Measurements from ENCODE around the gene GSAP. TPM values are rescaled to one million over a fixed set of nuclear protein-coding genes. Genes with fewer than 3 reads are reported as not detected.

Gene GSAP
- total RNA-seq, 1 experiment from 2014 or later, result 1.3 TPM

GRCh38 chr7:77315182-77315591 is 101.0 kb downstream of the GSAP start:
- Histone ChIP-seq H4K20me1 (ENCODE audit: insufficient read depth, low read depth, low read length) (no peaks in the 10 kb centered on the region), H3K27me3 (ENCODE audit: low read length) (no peaks in the 10 kb centered on the region)

GRCh38 chr7:77313876-77314480 is 102.2 kb downstream of the GSAP start:
- no peak for DNase-seq
- no peaks in the 10 kb centered on the region for H3K36me3 ChIP-seq (ENCODE audit: insufficient read depth, low read length)
- H3K9ac ChIP-seq (ENCODE audit: low read length), result no peak overlapping the region
- no peaks in the 10 kb centered on the region for H4K20me1 ChIP-seq (ENCODE audit: insufficient read depth, low read depth, low read length)
- no peak overlapping the region for H3K4me2 ChIP-seq (ENCODE audit: low read depth, low read length, poor library complexity, severe bottlenecking)
- H3K27ac ChIP-seq (ENCODE audit: low read length), result no peak overlapping the region
- H3K27me3 ChIP-seq (ENCODE audit: low read length), result no peaks in the 10 kb centered on the region
- no peaks in the 10 kb centered on the region for H3K9me2 ChIP-seq (replicated peaks; ENCODE audit: insufficient read depth, low read length)
- no peak overlapping the region for H3K4me3 ChIP-seq (ENCODE audit: low read length)
- H3K4me1 ChIP-seq (ENCODE audit: low read length), result peaks cover 49% of the 10 kb centered on the region
- no peaks in the 10 kb centered on the region for H3K79me2 ChIP-seq (ENCODE audit: low read length)
- H2AFZ ChIP-seq (ENCODE audit: low read length), result no peak overlapping the region
- no peaks in the 10 kb centered on the region for H3K9me3 ChIP-seq (ENCODE audit: low read length)

More at GRCh38 chr7:77315182-77315591, 101.0 kb downstream of the GSAP start:
- Histone ChIP-seq H2AFZ (ENCODE audit: low read length) (no peak overlapping the region), H3K9ac (ENCODE audit: low read length) (no peak overlapping the region), H3K4me1 (ENCODE audit: low read length) (peaks cover 37% of the 10 kb centered on the region), H3K79me2 (ENCODE audit: low read length) (no peaks in the 10 kb centered on the region), H3K36me3 (ENCODE audit: insufficient read depth, low read length) (no peaks in the 10 kb centered on the region), H3K4me3 (ENCODE audit: low read length) (no peak overlapping the region), H3K27ac (ENCODE audit: low read length) (no peak overlapping the region), H3K9me2 (replicated peaks; ENCODE audit: insufficient read depth, low read length) (no peaks in the 10 kb centered on the region), H3K9me3 (ENCODE audit: low read length) (no peaks in the 10 kb centered on the region), H3K4me2 (ENCODE audit: low read depth, low read length, poor library complexity, severe bottlenecking) (no peak overlapping the region)
- DNase-seq, result no peak

- H3K9me3 ChIP-seq (ENCODE audit: low read length), result no peaks in the 10 kb centered on the region
- no peaks in the 10 kb centered on the region for H3K27me3 ChIP-seq (ENCODE audit: low read length)
- no peak overlapping the region for H3K27ac ChIP-seq (ENCODE audit: low read length)
- peaks cover 58% of the 10 kb centered on the region for H3K4me1 ChIP-seq (ENCODE audit: low read length)
- H4K20me1 ChIP-seq (ENCODE audit: insufficient read depth, low read depth, low read length), result no peaks in the 10 kb centered on the region
- no peak overlapping the region for H3K4me3 ChIP-seq (ENCODE audit: low read length)
- H3K4me2 ChIP-seq (ENCODE audit: low read depth, low read length, poor library complexity, severe bottlenecking), result no peak overlapping the region
- no peak overlapping the region for H3K9ac ChIP-seq (ENCODE audit: low read length)
- no peaks in the 10 kb centered on the region for H3K36me3 ChIP-seq (ENCODE audit: insufficient read depth, low read length)
- H3K79me2 ChIP-seq (ENCODE audit: low read length), result no peaks in the 10 kb centered on the region
- H3K9me2 ChIP-seq (replicated peaks; ENCODE audit: insufficient read depth, low read length), result no peaks in the 10 kb centered on the region
- H2AFZ ChIP-seq (ENCODE audit: low read length), result no peak overlapping the region
- DNase-seq, result no peak
Observed at GRCh38 chr7:77313085-77313484, 103.1 kb downstream of the GSAP start.

- Histone ChIP-seq H2AFZ (ENCODE audit: low read length) (no peak overlapping the region), H3K4me2 (ENCODE audit: low read depth, low read length, poor library complexity, severe bottlenecking) (peak overlapping the region; percentile 39), H3K27me3 (ENCODE audit: low read length) (no peaks in the 10 kb centered on the region), H4K20me1 (ENCODE audit: insufficient read depth, low read depth, low read length) (no peaks in the 10 kb centered on the region), H3K4me3 (ENCODE audit: low read length) (no peak overlapping the region), H3K9ac (ENCODE audit: low read length) (no peak overlapping the region), H3K4me1 (ENCODE audit: low read length) (peaks cover 63% of the 10 kb centered on the region), H3K9me2 (replicated peaks; ENCODE audit: insufficient read depth, low read length) (no peaks in the 10 kb centered on the region), H3K79me2 (ENCODE audit: low read length) (no peaks in the 10 kb centered on the region), H3K36me3 (ENCODE audit: insufficient read depth, low read length) (no peaks in the 10 kb centered on the region), H3K9me3 (ENCODE audit: low read length) (no peaks in the 10 kb centered on the region), H3K27ac (ENCODE audit: low read length) (peak overlapping the region; percentile 76)
- DNase-seq, result peak; percentile 61
Observed at GRCh38 chr7:77310982-77311381, 105.2 kb downstream of the GSAP start.

GRCh38 chr7:77309714-77310220 is 106.4 kb downstream of the GSAP start:
- Histone ChIP-seq H3K4me2 (ENCODE audit: low read depth, low read length, poor library complexity, severe bottlenecking) (peak overlapping the region; percentile 1), H3K36me3 (ENCODE audit: insufficient read depth, low read length) (no peaks in the 10 kb centered on the region)

GRCh38 chr7:77308792-77309191 is 107.4 kb downstream of the GSAP start:
- peak; percentile 62 for DNase-seq
- Histone ChIP-seq H3K9me2 (replicated peaks; ENCODE audit: insufficient read depth, low read length) (no peaks in the 10 kb centered on the region), H3K79me2 (ENCODE audit: low read length) (no peaks in the 10 kb centered on the region), H3K27ac (ENCODE audit: low read length) (peak overlapping the region; percentile 76), H3K36me3 (ENCODE audit: insufficient read depth, low read length) (no peaks in the 10 kb centered on the region), H4K20me1 (ENCODE audit: insufficient read depth, low read depth, low read length) (no peaks in the 10 kb centered on the region), H3K4me1 (ENCODE audit: low read length) (peaks cover 54% of the 10 kb centered on the region), H3K4me3 (ENCODE audit: low read length) (no peak overlapping the region), H2AFZ (ENCODE audit: low read length) (0 out of 2 replicates have a peak overlapping the region, but pooled peaks have one; percentile 25), H3K9me3 (ENCODE audit: low read length) (no peaks in the 10 kb centered on the region), H3K4me2 (ENCODE audit: low read depth, low read length, poor library complexity, severe bottlenecking) (peak overlapping the region; percentile 4), H3K27me3 (ENCODE audit: low read length) (no peaks in the 10 kb centered on the region), H3K9ac (ENCODE audit: low read length) (peak overlapping the region; percentile 43)

More at GRCh38 chr7:77309714-77310220, 106.4 kb downstream of the GSAP start:
- Histone ChIP-seq H3K27ac (ENCODE audit: low read length) (peak overlapping the region; percentile 76), H3K9me3 (ENCODE audit: low read length) (no peaks in the 10 kb centered on the region), H4K20me1 (ENCODE audit: insufficient read depth, low read depth, low read length) (no peaks in the 10 kb centered on the region), H3K79me2 (ENCODE audit: low read length) (no peaks in the 10 kb centered on the region), H3K4me1 (ENCODE audit: low read length) (peaks cover 57% of the 10 kb centered on the region), H2AFZ (ENCODE audit: low read length) (no peak overlapping the region), H3K9ac (ENCODE audit: low read length) (0 out of 2 replicates have a peak overlapping the region, but pooled peaks have one; percentile 43), H3K9me2 (replicated peaks; ENCODE audit: insufficient read depth, low read length) (no peaks in the 10 kb centered on the region), H3K4me3 (ENCODE audit: low read length) (no peak overlapping the region), H3K27me3 (ENCODE audit: low read length) (no peaks in the 10 kb centered on the region)
- DNase-seq, result no peak

- H3K27me3 ChIP-seq (ENCODE audit: low read length), result no peaks in the 10 kb centered on the region
- no peak overlapping the region for H3K4me2 ChIP-seq (ENCODE audit: low read depth, low read length, poor library complexity, severe bottlenecking)
- H3K4me1 ChIP-seq (ENCODE audit: low read length), result peaks cover 43% of the 10 kb centered on the region
- no peaks in the 10 kb centered on the region for H3K36me3 ChIP-seq (ENCODE audit: insufficient read depth, low read length)
- H3K9me2 ChIP-seq (replicated peaks; ENCODE audit: insufficient read depth, low read length), result no peaks in the 10 kb centered on the region
- DNase-seq, result no peak
- no peak overlapping the region for H3K9ac ChIP-seq (ENCODE audit: low read length)
- no peak overlapping the region; the same call in 1 of the 2 replicates for H2AFZ ChIP-seq (ENCODE audit: low read length)
- no peaks in the 10 kb centered on the region for H3K9me3 ChIP-seq (ENCODE audit: low read length)
- H3K79me2 ChIP-seq (ENCODE audit: low read length), result no peaks in the 10 kb centered on the region
- H3K4me3 ChIP-seq (ENCODE audit: low read length), result no peak overlapping the region
- H4K20me1 ChIP-seq (ENCODE audit: insufficient read depth, low read depth, low read length), result no peaks in the 10 kb centered on the region
- H3K27ac ChIP-seq (ENCODE audit: low read length), result no peak overlapping the region
Observed at GRCh38 chr7:77306231-77307067, 109.7 kb downstream of the GSAP start.

- Histone ChIP-seq H3K36me3 (ENCODE audit: insufficient read depth, low read length) (no peaks in the 10 kb centered on the region), H3K4me3 (ENCODE audit: low read length) (no peak overlapping the region), H3K4me1 (ENCODE audit: low read length) (peaks cover 4% of the 10 kb centered on the region), H3K27ac (ENCODE audit: low read length) (no peak overlapping the region), H4K20me1 (ENCODE audit: insufficient read depth, low read depth, low read length) (no peaks in the 10 kb centered on the region), H3K9ac (ENCODE audit: low read length) (no peak overlapping the region), H3K79me2 (ENCODE audit: low read length) (no peaks in the 10 kb centered on the region), H3K27me3 (ENCODE audit: low read length) (no peaks in the 10 kb centered on the region), H2AFZ (ENCODE audit: low read length) (no peak overlapping the region), H3K9me2 (replicated peaks; ENCODE audit: insufficient read depth, low read length) (no peaks in the 10 kb centered on the region), H3K9me3 (ENCODE audit: low read length) (no peaks in the 10 kb centered on the region), H3K4me2 (ENCODE audit: low read depth, low read length, poor library complexity, severe bottlenecking) (no peak overlapping the region)
- DNase-seq, result no peak
Observed at GRCh38 chr7:77295549-77295948, 120.6 kb downstream of the GSAP start.

All from Karpas-422 (cell line).